B cell (primary cell): ENCODE data around the gene MYT1.
"Not testable (repeated sequence)": the region's sequence is repeated elsewhere in the genome, so short reads cannot be mapped to it uniquely, and the experiment has no call there.

ENCODE experiments used
- CTCF ChIP-seq: fragments of 200-600 bp; IDR thresholded peaks from one replicate; pipeline ENCODE4 v1.8.0; 2022; ENCODE audit warnings: antibody characterized with exemption, mild to moderate bottlenecking
- EZH2 ChIP-seq: IDR thresholded peaks from 2 replicates; pipeline ENCODE4 v1.6.1; 2012; ENCODE audit warnings: borderline replicate concordance, low read depth, mild to moderate bottlenecking, moderate library complexity, low read length; ENCODE audit not compliant: insufficient read depth, poor library complexity, severe bottlenecking

GRCh38 chr20:64234921-64235565 is 70.8 kb downstream of the MYT1 start:
- not testable (repeated sequence) for TF ChIP-seq CTCF, EZH2
